GM21529 (cell line): ENCODE measurements around the gene TGM3.
"Not testable (repeated sequence)": the region's sequence is repeated elsewhere in the genome, so short reads cannot be mapped to it uniquely, and the experiment has no call there.

Experiments
- ATAC-seq: cut with Tn5 transposase; IDR thresholded peaks from one replicate; pipeline ENCODE4 v1.9.1; 2021; ENCODE audit not compliant: unreplicated experiment

Gene TGM3

GRCh38 chr20:2295886-2296515 is at the start of gene TGM3:
Gene TGM3 (plus strand): TSS chr20:2296001. CDS start chr20:2296064, 63 bp downstream.
- no peak for ATAC-seq

- ATAC-seq, result no peak
Observed at GRCh38 chr20:2246069-2246491, 49.7 kb upstream of the TGM3 start.

- ATAC-seq, result no peak
Observed at GRCh38 chr20:2248837-2249236, 47.0 kb upstream of the TGM3 start.

GRCh38 chr20:2249935-2250334 is 45.9 kb upstream of the TGM3 start:
- ATAC-seq, result no peak

GRCh38 chr20:2252419-2252997 is 43.3 kb upstream of the TGM3 start:
- ATAC-seq, result no peak

GRCh38 chr20:2253256-2253655 is 42.5 kb upstream of the TGM3 start:
- ATAC-seq, result no peak

- ATAC-seq, result no peak
Observed at GRCh38 chr20:2254333-2254732, 41.5 kb upstream of the TGM3 start.

GRCh38 chr20:2255926-2256531 is 39.8 kb upstream of the TGM3 start:
- no peak for ATAC-seq

- ATAC-seq, result no peak
Observed at GRCh38 chr20:2259731-2260130, 36.1 kb upstream of the TGM3 start.

GRCh38 chr20:2260250-2260649 is 35.6 kb upstream of the TGM3 start:
- no peak for ATAC-seq

GRCh38 chr20:2261046-2261485 is 34.7 kb upstream of the TGM3 start:
- ATAC-seq, result no peak

- no peak for ATAC-seq
Observed at GRCh38 chr20:2261629-2262028, 34.2 kb upstream of the TGM3 start.

GRCh38 chr20:2264118-2264517 is 31.7 kb upstream of the TGM3 start:
- ATAC-seq, result no peak

GRCh38 chr20:2264621-2265374 is 31.0 kb upstream of the TGM3 start:
- not testable (repeated sequence) for ATAC-seq

- ATAC-seq, result no peak
Observed at GRCh38 chr20:2273634-2274302, 22.0 kb upstream of the TGM3 start.

GRCh38 chr20:2276015-2276414 is 19.8 kb upstream of the TGM3 start:
- no peak for ATAC-seq

- ATAC-seq, result no peak
Observed at GRCh38 chr20:2279253-2279779, 16.5 kb upstream of the TGM3 start.

- no peak for ATAC-seq
Observed at GRCh38 chr20:2280082-2280481, 15.7 kb upstream of the TGM3 start.

- ATAC-seq, result no peak
Observed at GRCh38 chr20:2281563-2281962, 14.2 kb upstream of the TGM3 start.

- no peak for ATAC-seq
Observed at GRCh38 chr20:2282181-2282580, 13.6 kb upstream of the TGM3 start.
